ENCODE results near the gene IRF6.

DNA sequence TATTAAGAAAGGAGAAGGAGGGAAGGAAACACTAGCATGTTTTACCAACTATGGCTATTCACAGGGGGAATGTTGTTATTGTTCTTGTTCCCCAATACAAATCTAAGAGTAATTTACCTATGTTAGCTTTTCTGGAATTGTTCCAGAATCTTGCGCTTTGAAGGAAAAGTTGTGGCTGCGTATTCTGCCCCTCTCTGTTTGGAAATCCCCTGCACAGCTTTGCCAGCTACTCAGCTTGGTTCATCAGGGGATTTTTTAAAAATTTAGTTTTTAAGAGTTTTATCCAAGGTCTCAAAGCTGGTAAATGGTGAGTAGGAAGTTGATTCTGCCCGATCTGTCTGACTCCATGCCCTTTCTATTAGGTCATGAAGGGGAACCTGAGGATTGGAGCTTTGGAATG lies 9.5 kb upstream of the IRF6 start:
- TF ChIP-seq POLR2AphosphoS5 (IDR thresholded peaks at IDR 0.05; ENCODE audit: low read depth, low read length) = no peak
- TF ChIP-seq JUND (IDR thresholded peaks at IDR 0.05; ENCODE audit: low read length) = no peak
- TF ChIP-seq POLR2A (IDR thresholded peaks at IDR 0.05; ENCODE audit: control extremely low read depth in 1 of 2, low read depth in 2 of 2, low read length in 2 of 2) = no peak
- TF ChIP-seq CTCF (IDR thresholded peaks at IDR 0.05; ENCODE audit: control extremely low read depth in 1 of 3, insufficient read depth in 1 of 3, low read depth in 1 of 3, low read length in 3 of 3) = no peak
- TF ChIP-seq EZH2 (IDR thresholded peaks at IDR 0.05; ENCODE audit: low read depth, low read length, severe bottlenecking) = no peak
- TF ChIP-seq SP2 (IDR thresholded peaks at IDR 0.05; ENCODE audit: low read length) = no peak
- no peak for TF ChIP-seq ZNF274 (IDR thresholded peaks at IDR 0.05; ENCODE audit: borderline replicate concordance, extremely low read depth, low read length)
- no peak for TF ChIP-seq TAF1 (IDR thresholded peaks at IDR 0.05; ENCODE audit: low read depth, low read length)
- TF ChIP-seq GTF2F1 (IDR thresholded peaks at IDR 0.05; ENCODE audit: borderline replicate concordance, low read depth, low read length) = no peak
- TF ChIP-seq EGR1 (IDR thresholded peaks at IDR 0.05; ENCODE audit: borderline replicate concordance, low read depth, low read length) = no peak
- no peak for TF ChIP-seq RAD21 (IDR thresholded peaks at IDR 0.05 in 1 of 2, conservative IDR thresholded peaks at IDR 0.05 in 1 of 2; ENCODE audit: low read depth in 2 of 2, low read length in 2 of 2)
- no peak for TF ChIP-seq SIN3A (conservative IDR thresholded peaks at IDR 0.05 in 1 of 2, IDR thresholded peaks at IDR 0.05 in 1 of 2; ENCODE audit: low read depth in 1 of 2, low read length in 2 of 2)
- TF ChIP-seq EP300 (IDR thresholded peaks at IDR 0.05; ENCODE audit: borderline replicate concordance in 1 of 2, low read depth in 2 of 2, low read length in 2 of 2) = no peak
- TF ChIP-seq GABPA (IDR thresholded peaks at IDR 0.05; ENCODE audit: borderline replicate concordance, insufficient read depth, low read length) = no peak

All from H1 (cell line).